Neural progenitor cell (in vitro differentiated cells): ENCODE data around the gene SBDS. TPM values are rescaled to one million over a fixed set of nuclear protein-coding genes. Genes with fewer than 3 reads are reported as not detected.

Source experiments
- DNase-seq: peaks from one replicate; pipeline ENCODE4 v3.0.0-alpha.2; 2016; ENCODE audit warnings: low spot score
- H2AFZ ChIP-seq: fragments of 200-600 bp; sonication (generic); replicated peaks from 2 replicates; pipeline ENCODE4 v1.6.1; 2016; ENCODE audit warnings: antibody characterized with exemption
- H3F3A ChIP-seq: fragments of 200-600 bp; sonication (generic); 2 replicates; pipeline ENCODE4 v1.6.1; 2016; ENCODE audit warnings: antibody characterized with exemption, low read depth
- H3K27ac ChIP-seq: fragments of 200-600 bp; sonication (generic); 2 replicates; pipeline ENCODE4 v1.5.1; 2016; ENCODE audit warnings: mild to moderate bottlenecking
- H3K27me3 ChIP-seq: fragments of 200-600 bp; sonication (generic); 2 replicates; pipeline ENCODE4 v1.6.1; 2016; ENCODE audit warnings: mild to moderate bottlenecking, moderate library complexity
- H3K36me3 ChIP-seq: fragments of 200-600 bp; sonication (generic); 2 replicates; pipeline ENCODE4 v1.5.1; 2016
- H3K4me1 ChIP-seq: fragments of 200-600 bp; sonication (generic); 2 replicates; pipeline ENCODE4 v1.6.1; 2016; ENCODE audit warnings: mixed run types
- H3K4me2 ChIP-seq: fragments of 200-600 bp; sonication (generic); 2 replicates; pipeline ENCODE4 v1.6.1; 2016
- H3K4me3 ChIP-seq: fragments of 200-600 bp; sonication (generic); 2 replicates; pipeline ENCODE4 v1.5.1; 2016
- H3K79me2 ChIP-seq: fragments of 200-600 bp; sonication (generic); 2 replicates; pipeline ENCODE4 v1.6.1; 2016; ENCODE audit warnings: low read depth
- H3K9ac ChIP-seq: fragments of 200-600 bp; sonication (generic); 2 replicates; pipeline ENCODE4 v1.6.1; 2016
- H3K9me3 ChIP-seq: fragments of 200-600 bp; sonication (generic); 2 replicates; pipeline ENCODE4 v1.5.1; 2016; ENCODE audit warnings: low read depth
- H4K20me1 ChIP-seq: fragments of 200-600 bp; sonication (generic); 2 replicates; pipeline ENCODE4 v1.6.1; 2016; ENCODE audit warnings: low read depth
- H3K27ac Mint-ChIP-seq: 3 replicates; pipeline ENCODE4 v1.8.0; 2021; ENCODE audit warnings: mixed read lengths
- H3K27me3 Mint-ChIP-seq: 2 replicates; pipeline ENCODE4 v1.8.0; 2022; ENCODE audit warnings: low read depth, mild to moderate bottlenecking, inconsistent platforms, moderate library complexity, mixed read lengths; ENCODE audit not compliant: insufficient read depth
- H3K36me3 Mint-ChIP-seq: 3 replicates; pipeline ENCODE4 v1.8.0; 2021; ENCODE audit warnings: mixed read lengths
- H3K4me1 Mint-ChIP-seq: 3 replicates; pipeline ENCODE4 v1.8.0; 2021; ENCODE audit warnings: mixed read lengths
- H3K4me3 Mint-ChIP-seq: 3 replicates; pipeline ENCODE4 v1.8.0; 2021; ENCODE audit warnings: mild to moderate bottlenecking, moderate library complexity, mixed read lengths
- H3K9me3 Mint-ChIP-seq: 3 replicates; pipeline ENCODE4 v1.8.0; 2020; ENCODE audit warnings: mixed read lengths
- CTCF ChIP-seq: fragments of 200-600 bp; sonication (generic); IDR thresholded peaks from 2 replicates; pipeline ENCODE4 v1.5.1; 2017; ENCODE audit warnings: antibody characterized with exemption, mild to moderate bottlenecking
- EZH2 ChIP-seq: fragments of 200-600 bp; sonication (generic); IDR thresholded peaks from 2 replicates; pipeline ENCODE4 v1.6.1; 2017; ENCODE audit warnings: antibody characterized with exemption, mild to moderate bottlenecking, moderate library complexity
- EZH2phosphoT487 ChIP-seq: fragments of 200-600 bp; sonication (generic); IDR thresholded peaks from 2 replicates; pipeline ENCODE4 v1.6.1; 2017; ENCODE audit warnings: antibody characterized with exemption
- total RNA-seq: library from RNA; depleted of rRNA; stranded (reverse); fragments of >200 nt; gene quantifications from 2 replicates; pipeline ENCODE4 v1.2.3, GENCODE V29; 2015; ENCODE audit warnings: low replicate concordance

Gene SBDS
- total RNA-seq, 1 donor from 2014 or later: 44.2 TPM

DNA sequence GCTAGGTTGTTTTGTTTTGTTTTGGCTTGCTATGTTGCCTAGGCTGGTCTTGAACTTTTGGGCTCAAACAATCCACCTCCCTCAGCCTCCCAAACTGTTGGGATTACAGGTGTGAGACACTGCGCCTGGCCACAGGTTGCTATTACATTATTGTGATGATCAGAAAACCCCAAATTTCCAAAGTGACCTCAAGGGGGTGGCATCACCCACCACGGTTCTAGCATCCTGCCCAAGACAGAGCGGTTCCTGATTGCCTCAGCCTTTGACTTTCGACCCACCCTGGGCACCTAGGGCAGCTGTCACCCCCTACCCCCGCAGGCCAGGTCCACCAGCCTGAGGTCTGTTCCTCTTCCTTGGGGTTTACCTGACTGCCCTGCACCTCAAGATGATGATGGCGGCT lies 28.4 kb downstream of the SBDS start:
- no peaks in the 10 kb centered on the region for H3K27me3 ChIP-seq
- no peak for DNase-seq
- no peaks in the 10 kb centered on the region for H4K20me1 ChIP-seq
- Mint-ChIP-seq H3K36me3 (peaks cover 6% of the 10 kb centered on the region), H3K4me3 (no peak overlapping the region), H3K27ac (no peak overlapping the region), H3K4me1 (no peaks in the 10 kb centered on the region), H3K9me3 (peaks cover 3% of the 10 kb centered on the region), H3K27me3 (peaks cover 11% of the 10 kb centered on the region)
- H3K4me2 ChIP-seq: no peak overlapping the region
- H3K4me3 ChIP-seq: no peak overlapping the region
- no peak overlapping the region for H3K9ac ChIP-seq
- TF ChIP-seq EZH2phosphoT487 (no peak), CTCF (no peak)
- no peaks in the 10 kb centered on the region for H3K4me1 ChIP-seq
- H3K9me3 ChIP-seq: no peaks in the 10 kb centered on the region
- no peak overlapping the region for H3K27ac ChIP-seq
- H3F3A ChIP-seq: no peaks in the 10 kb centered on the region
- no peaks in the 10 kb centered on the region for H3K36me3 ChIP-seq
- H3K79me2 ChIP-seq: no peaks in the 10 kb centered on the region
- no peak overlapping the region for H2AFZ ChIP-seq

DNA sequence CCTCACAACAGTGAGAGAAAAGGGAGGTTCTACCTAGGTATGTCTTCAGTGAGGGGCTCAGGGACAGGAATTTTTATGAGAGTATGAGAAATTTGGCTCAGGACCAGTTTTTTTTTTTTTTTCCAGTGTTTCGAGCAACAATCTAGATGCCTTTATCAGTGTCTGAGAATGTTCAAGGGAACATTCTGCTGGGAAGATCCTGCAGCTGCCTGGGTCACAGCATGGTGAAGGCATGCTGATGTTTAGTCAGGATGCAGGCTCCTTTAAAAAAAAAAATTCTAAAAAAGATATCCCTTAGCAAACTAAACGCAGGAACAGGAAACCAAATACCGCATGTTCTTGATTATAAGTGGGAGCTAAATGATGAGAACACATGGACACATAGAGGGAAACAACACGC lies 31.0 kb downstream of the SBDS start:
- Mint-ChIP-seq H3K4me3 (no peak overlapping the region), H3K27me3 (peaks cover 8% of the 10 kb centered on the region), H3K9me3 (peaks cover 3% of the 10 kb centered on the region), H3K4me1 (no peaks in the 10 kb centered on the region), H3K27ac (no peak overlapping the region), H3K36me3 (peaks cover 11% of the 10 kb centered on the region)
- H3K79me2 ChIP-seq: no peaks in the 10 kb centered on the region
- H4K20me1 ChIP-seq: no peaks in the 10 kb centered on the region
- TF ChIP-seq EZH2phosphoT487 (no peak), EZH2 (no peak), CTCF (no peak)
- H3F3A ChIP-seq: no peaks in the 10 kb centered on the region
- H3K9me3 ChIP-seq: no peaks in the 10 kb centered on the region
- H3K4me3 ChIP-seq: no peak overlapping the region
- H3K9ac ChIP-seq: no peak overlapping the region
- H3K36me3 ChIP-seq: no peaks in the 10 kb centered on the region
- H3K27me3 ChIP-seq: no peaks in the 10 kb centered on the region
- H2AFZ ChIP-seq: no peak overlapping the region
- no peak overlapping the region for H3K4me2 ChIP-seq
- H3K4me1 ChIP-seq: no peaks in the 10 kb centered on the region
- no peak for DNase-seq
- no peak overlapping the region for H3K27ac ChIP-seq

DNA sequence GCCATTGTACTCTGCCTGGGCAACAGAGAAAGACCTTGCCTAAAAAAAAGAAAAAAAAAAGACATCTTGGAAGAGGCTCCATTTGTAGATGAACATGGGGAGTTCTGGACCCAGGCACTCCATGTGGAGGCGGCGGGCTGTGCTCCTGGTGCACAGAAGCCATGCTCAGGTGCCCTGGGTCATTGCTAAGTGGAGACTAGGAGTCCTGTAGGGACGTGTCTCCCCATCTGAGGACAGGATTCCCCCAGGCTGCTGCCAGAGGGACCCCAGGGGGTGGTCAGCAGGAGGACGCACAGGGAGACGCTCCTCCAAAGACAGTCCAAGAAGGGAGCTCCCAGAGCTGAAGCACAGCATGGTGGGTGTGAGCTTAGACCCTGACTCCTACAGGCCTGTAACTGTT lies 34.3 kb downstream of the SBDS start:
- Histone ChIP-seq H3F3A (no peaks in the 10 kb centered on the region), H3K4me2 (no peak overlapping the region), H3K79me2 (no peaks in the 10 kb centered on the region), H3K27ac (no peak overlapping the region), H3K9me3 (no peaks in the 10 kb centered on the region), H3K4me1 (no peaks in the 10 kb centered on the region), H2AFZ (no peak overlapping the region), H3K27me3 (no peaks in the 10 kb centered on the region), H4K20me1 (no peaks in the 10 kb centered on the region), H3K4me3 (no peak overlapping the region), H3K9ac (no peak overlapping the region), H3K36me3 (no peaks in the 10 kb centered on the region)
- TF ChIP-seq EZH2: no peak
- no peak for TF ChIP-seq CTCF
- TF ChIP-seq EZH2phosphoT487: no peak
- no peak for DNase-seq
- peaks cover 9% of the 10 kb centered on the region for H3K27me3 Mint-ChIP-seq
- H3K9me3 Mint-ChIP-seq: peaks cover 3% of the 10 kb centered on the region
- H3K4me1 Mint-ChIP-seq: peaks cover 2% of the 10 kb centered on the region
- peaks cover 11% of the 10 kb centered on the region for H3K36me3 Mint-ChIP-seq
- H3K4me3 Mint-ChIP-seq: no peak overlapping the region
- no peak overlapping the region for H3K27ac Mint-ChIP-seq

DNA sequence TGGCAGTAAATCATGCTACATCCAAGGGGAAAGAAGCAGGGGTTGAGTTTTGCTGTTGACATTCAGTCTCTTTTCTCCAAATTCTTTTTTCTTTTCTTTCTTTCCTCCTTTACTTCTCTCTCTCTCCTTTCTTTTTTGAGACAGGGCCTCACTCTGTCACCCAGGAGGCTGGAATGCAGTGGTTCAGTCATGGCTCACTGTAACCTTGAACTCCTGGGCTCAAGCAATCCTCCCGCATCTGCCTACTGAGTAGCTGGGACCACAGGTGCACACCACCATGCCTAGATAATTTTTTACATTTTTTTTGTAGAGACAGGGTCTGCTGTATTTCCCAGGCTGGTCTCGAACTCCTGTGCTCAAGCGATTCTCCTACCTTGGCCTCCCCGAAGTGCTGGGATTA lies 35.2 kb downstream of the SBDS start:
- H3F3A ChIP-seq: no peaks in the 10 kb centered on the region
- no peak overlapping the region for H3K9ac ChIP-seq
- H2AFZ ChIP-seq: no peak overlapping the region
- no peak overlapping the region for H3K27ac ChIP-seq
- no peak overlapping the region for H3K4me3 ChIP-seq
- no peaks in the 10 kb centered on the region for H3K9me3 ChIP-seq
- Mint-ChIP-seq H3K27me3 (peaks cover 9% of the 10 kb centered on the region), H3K36me3 (peaks cover 12% of the 10 kb centered on the region), H3K27ac (no peak overlapping the region), H3K4me3 (no peak overlapping the region), H3K9me3 (peaks cover 3% of the 10 kb centered on the region), H3K4me1 (peaks cover 2% of the 10 kb centered on the region)
- no peaks in the 10 kb centered on the region for H4K20me1 ChIP-seq
- no peak for DNase-seq
- TF ChIP-seq EZH2phosphoT487 (no peak), EZH2 (no peak), CTCF (no peak)
- H3K4me2 ChIP-seq: no peak overlapping the region
- H3K27me3 ChIP-seq: no peaks in the 10 kb centered on the region
- no peaks in the 10 kb centered on the region for H3K4me1 ChIP-seq
- H3K79me2 ChIP-seq: no peaks in the 10 kb centered on the region
- H3K36me3 ChIP-seq: no peaks in the 10 kb centered on the region
